ENCODE results near the gene FUZ.

The FUZ gene

GRCh38 chr19:49850487-49851342 lies 37.6 kb upstream of the FUZ start, which contains the start of gene PTOV1:
Gene PTOV1 (plus strand): TSS chr19:49851159.
- peak; percentile 97 for DNase-seq

- no peak for DNase-seq
Measured at GRCh38 chr19:49850221-49850486, 37.1 kb upstream of the FUZ start.

- DNase-seq, result no peak
Measured at GRCh38 chr19:49849433-49850220, 36.5 kb upstream of the FUZ start.

GRCh38 chr19:49848938-49849337 lies 35.8 kb upstream of the FUZ start:
- DNase-seq, result no peak

- no peak for DNase-seq
Measured at GRCh38 chr19:49847731-49848696, 34.9 kb upstream of the FUZ start.

- DNase-seq, result no peak
Measured at GRCh38 chr19:49846408-49846807, 33.3 kb upstream of the FUZ start.

- peak; percentile 14 for DNase-seq
Measured at GRCh38 chr19:49845414-49845813, 32.3 kb upstream of the FUZ start.

GRCh38 chr19:49844138-49845095 lies 31.3 kb upstream of the FUZ start:
- no peak for DNase-seq

GRCh38 chr19:49843265-49843664 lies 30.2 kb upstream of the FUZ start:
- DNase-seq, result no peak

GRCh38 chr19:49840736-49841249 lies 27.7 kb upstream of the FUZ start:
- DNase-seq, result no peak

GRCh38 chr19:49840321-49840720 lies 27.2 kb upstream of the FUZ start:
- no peak for DNase-seq

- DNase-seq, result no peak
Measured at GRCh38 chr19:49839713-49840112, 26.6 kb upstream of the FUZ start.

- DNase-seq, result no peak
Measured at GRCh38 chr19:49838885-49839588, 25.9 kb upstream of the FUZ start.

GRCh38 chr19:49837425-49837824 lies 24.3 kb upstream of the FUZ start:
- DNase-seq, result no peak

- DNase-seq, result no peak
Measured at GRCh38 chr19:49837009-49837310, 23.9 kb upstream of the FUZ start.

GRCh38 chr19:49836176-49837008 lies 23.3 kb upstream of the FUZ start:
- DNase-seq, result no peak

- no peak for DNase-seq
Measured at GRCh38 chr19:49835562-49835961, 22.5 kb upstream of the FUZ start.

GRCh38 chr19:49833599-49833998 lies 20.5 kb upstream of the FUZ start:
- no peak for DNase-seq

GRCh38 chr19:49832556-49832955 lies 19.5 kb upstream of the FUZ start:
- no peak for DNase-seq

GRCh38 chr19:49831592-49831991 lies 18.5 kb upstream of the FUZ start:
- no peak for DNase-seq
